GM21367 (cell line): ENCODE data around the gene SLC34A3.
A peak's percentile ranks its signal among the peaks of the same experiment; 100 is the strongest.

Experiments used
- ATAC-seq: cut with Tn5 transposase; IDR thresholded peaks from one replicate; pipeline ENCODE4 v1.9.1; 2021; ENCODE audit not compliant: unreplicated experiment

The SLC34A3 gene

GRCh38 chr9:137230705-137231371, at the start of gene SLC34A3:
SLC34A3 (plus strand) TSS chr9:137230901; CDS start chr9:137231703, 802 bp downstream.
- no peak for ATAC-seq

GRCh38 chr9:137181680-137182079, 49.0 kb upstream of the SLC34A3 start:
- ATAC-seq, result no peak

GRCh38 chr9:137182836-137183235, 47.9 kb upstream of the SLC34A3 start:
- ATAC-seq, result no peak

- no peak for ATAC-seq
Measured at GRCh38 chr9:137183980-137184595, 46.6 kb upstream of the SLC34A3 start.

DNA sequence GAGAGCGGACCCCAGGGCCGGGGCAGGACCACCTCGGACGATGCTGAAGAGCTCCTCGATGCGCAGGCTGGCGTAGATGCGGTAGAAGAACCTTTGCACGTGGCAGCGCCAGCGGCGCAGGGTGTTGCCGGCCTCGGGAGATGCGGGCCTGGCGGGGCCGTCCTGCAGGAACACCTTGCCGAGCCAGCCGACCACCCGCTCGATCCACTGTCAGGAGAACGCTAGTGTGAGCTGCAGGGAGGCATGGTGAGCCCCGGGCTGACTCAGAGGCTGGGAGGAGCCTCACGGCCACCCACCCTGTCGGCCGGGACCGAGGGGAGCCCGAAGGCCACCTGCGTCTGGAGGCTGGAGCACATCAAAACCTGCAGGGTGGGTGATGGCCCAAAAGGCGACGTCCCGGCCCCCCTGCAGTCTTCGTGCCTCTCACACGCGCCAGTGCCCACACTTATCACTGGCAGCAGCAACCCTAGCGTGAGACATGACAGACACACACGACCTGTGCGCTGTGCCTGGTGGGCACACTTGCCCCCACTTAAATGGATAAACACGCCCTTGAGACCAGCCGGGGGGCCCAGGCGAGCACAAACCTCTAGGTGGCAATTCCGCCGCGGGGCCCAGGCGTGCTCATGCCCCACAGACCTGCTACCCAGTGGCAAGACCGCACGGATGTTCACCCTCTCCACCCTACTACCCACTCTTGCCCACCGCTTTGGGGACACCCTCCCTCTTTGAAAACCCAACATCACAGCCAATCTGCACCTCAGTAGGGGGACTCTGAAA, 45.6 kb upstream of the SLC34A3 start:
- no peak for ATAC-seq

- no peak for ATAC-seq
Measured at GRCh38 chr9:137185921-137186320, 44.8 kb upstream of the SLC34A3 start.

DNA sequence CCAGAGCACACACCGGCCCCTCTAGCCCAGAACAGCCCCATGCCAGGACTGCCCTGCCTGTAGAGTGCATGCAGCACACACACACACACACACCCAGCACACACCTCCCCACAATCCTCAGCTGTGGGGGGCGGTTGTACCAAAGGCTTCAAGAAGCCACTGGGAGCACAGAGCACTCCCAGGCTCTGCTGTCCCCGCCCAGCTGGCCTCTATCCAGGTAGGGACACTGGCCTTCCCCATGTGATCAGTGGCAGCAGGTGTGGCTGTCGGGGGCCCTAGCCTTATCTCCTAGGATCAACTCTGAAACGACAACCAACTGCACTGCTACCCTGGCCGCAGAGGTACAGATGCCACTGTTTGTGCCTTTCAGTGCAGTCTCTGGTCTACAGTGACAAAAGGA, 44.3 kb upstream of the SLC34A3 start:
- no peak for ATAC-seq

GRCh38 chr9:137187386-137187785, 43.3 kb upstream of the SLC34A3 start:
- no peak for ATAC-seq

GRCh38 chr9:137188086-137188489, 42.6 kb upstream of the SLC34A3 start:
- no peak for ATAC-seq

GRCh38 chr9:137188490-137189296, 42.0 kb upstream of the SLC34A3 start, which contains the start of the genes ANAPC2 and SSNA1:
ANAPC2 (minus strand) TSS chr9:137188560; CDS start chr9:137188532, 28 bp downstream.
SSNA1 (plus strand) TSS chr9:137188676; CDS start chr9:137188727, 51 bp downstream.
- ATAC-seq, result peak; percentile 55

- ATAC-seq, result no peak
Measured at GRCh38 chr9:137189297-137190295, 41.1 kb upstream of the SLC34A3 start.

- ATAC-seq, result no peak
Measured at GRCh38 chr9:137190315-137190856, 40.3 kb upstream of the SLC34A3 start.

DNA sequence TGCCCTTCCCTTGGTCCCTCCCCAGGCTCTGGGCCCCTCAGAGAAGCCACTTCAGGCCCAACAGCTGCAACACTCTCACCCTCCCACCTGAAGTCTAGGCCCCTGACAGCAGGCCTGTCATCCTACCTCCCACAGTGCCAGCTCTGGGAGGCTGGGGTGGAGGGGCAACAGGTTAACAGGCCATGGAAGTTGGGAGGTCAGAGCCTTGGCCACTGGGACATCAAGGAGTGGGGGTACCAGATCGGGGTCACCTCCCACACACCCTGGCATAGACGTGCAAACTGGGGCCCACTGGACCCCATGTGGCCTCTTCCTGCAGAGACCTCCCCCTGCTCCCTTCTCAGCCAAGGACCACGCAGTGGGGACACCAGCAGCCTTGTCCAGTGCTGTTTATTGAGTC, 39.5 kb upstream of the SLC34A3 start:
- ATAC-seq, result no peak

GRCh38 chr9:137191691-137192447, 38.8 kb upstream of the SLC34A3 start:
- ATAC-seq, result no peak

DNA sequence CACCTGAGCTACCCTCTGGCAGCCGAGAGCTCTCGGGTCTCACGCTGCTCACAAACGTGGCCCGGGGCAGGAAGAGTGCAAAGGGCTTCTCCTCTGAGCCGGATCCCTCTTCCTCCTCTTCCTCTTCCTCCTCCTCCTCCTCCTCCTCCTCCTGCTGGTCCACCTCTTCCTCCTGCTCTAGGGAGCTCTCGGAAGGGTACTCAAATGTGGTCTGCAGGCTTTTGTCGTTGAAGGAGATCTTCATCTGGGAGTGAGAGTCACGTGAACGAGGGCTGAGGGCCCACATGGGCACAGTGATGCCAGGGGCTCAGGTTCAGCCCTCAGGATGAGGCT, 38.3 kb upstream of the SLC34A3 start:
- ATAC-seq, result no peak

DNA sequence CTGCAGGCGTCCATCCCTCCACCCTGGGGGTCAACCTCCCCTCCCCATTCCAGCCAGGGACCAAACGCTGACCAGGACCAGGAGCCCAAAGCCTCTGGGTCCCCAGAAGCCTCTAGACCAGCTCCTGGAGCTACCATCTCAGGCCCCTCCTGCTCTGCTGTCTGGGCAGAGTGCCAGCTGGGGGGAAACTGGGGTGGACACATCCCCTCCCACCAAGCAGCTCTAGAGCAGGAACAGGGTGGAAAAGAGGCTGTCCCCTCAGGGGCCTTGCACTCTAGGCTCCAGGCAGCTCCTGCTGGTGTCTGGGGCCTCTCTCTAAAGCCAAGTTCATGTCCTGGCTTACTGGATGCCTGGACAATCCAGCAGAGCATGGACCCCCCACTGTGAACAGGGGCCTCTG, 37.8 kb upstream of the SLC34A3 start:
- ATAC-seq, result no peak

GRCh38 chr9:137193771-137194170, 36.9 kb upstream of the SLC34A3 start:
- ATAC-seq, result no peak

- no peak for ATAC-seq
Measured at GRCh38 chr9:137194388-137194787, 36.3 kb upstream of the SLC34A3 start.

DNA sequence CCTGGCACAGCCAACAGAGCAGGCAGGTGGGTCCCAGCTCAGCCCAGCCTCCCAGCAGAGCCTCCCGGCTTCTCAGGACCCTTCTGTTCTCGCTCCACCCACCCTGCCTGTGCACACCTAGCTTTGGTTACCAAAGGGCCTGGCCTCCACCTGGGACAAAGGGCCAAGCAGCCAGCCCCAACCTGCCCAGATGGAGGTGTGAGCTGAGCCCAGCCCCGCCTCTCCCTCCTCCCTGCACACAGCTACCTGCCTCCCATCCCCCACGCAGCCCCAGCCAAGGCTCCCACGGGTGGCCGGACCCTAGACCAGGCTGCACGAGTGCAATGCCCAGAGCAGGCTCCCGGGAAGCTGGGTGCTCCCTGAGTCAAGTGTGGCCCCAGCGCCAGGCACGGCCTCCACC, 35.8 kb upstream of the SLC34A3 start:
- no peak for ATAC-seq
